Stomach (tissue), 9 donors: Measurements from ENCODE around the gene DIDO1. TPM values are rescaled to one million over a fixed set of nuclear protein-coding genes. Genes with fewer than 3 reads are reported as not detected.

Experiments used
- DNase-seq, 2 donors: peaks; one replicate each; pipeline versions ENCODE4 v3.0.0 to v3.0.0-alpha.2; 2013 to 2019
- H3K27ac ChIP-seq, 5 donors: fragments of 200-600 bp in 4 of 5; sonication (generic) in 4 of 5; one replicate each; pipeline ENCODE4 v1.5.1; 2013 to 2019; ENCODE audit warnings: mild to moderate bottlenecking in 1 of 5, moderate library complexity in 1 of 5
- H3K27me3 ChIP-seq, 3 donors: fragments of 200-600 bp; sonication (generic); one replicate each; pipeline ENCODE4 v1.5.1; 2017 to 2019; ENCODE audit warnings: mixed run types in 1 of 3
- H3K36me3 ChIP-seq, 4 donors: fragments of 200-600 bp; sonication (generic); 1 replicate in 3 of 4; 2 replicates in 1 of 4; pipeline ENCODE4 v1.5.1; 2016 to 2019
- H3K4me1 ChIP-seq, 4 donors: fragments of 200-600 bp; sonication (generic); one replicate each; pipeline ENCODE4 v1.5.1; 2016 to 2019
- H3K4me3 ChIP-seq, 4 donors: fragments of 200-600 bp; sonication (generic) in 3 of 4; one replicate each; pipeline ENCODE4 v1.5.1; 2016 to 2019; ENCODE audit warnings: mild to moderate bottlenecking in 1 of 4
- H3K9me3 ChIP-seq, 4 donors: fragments of 200-600 bp; sonication (generic); one replicate each; pipeline ENCODE4 v1.5.1; 2016 to 2019
- CTCF ChIP-seq, 7 experiments: fragments of 450-650 bp in 4 of 7; fragments of 200-600 bp in 3 of 7; sonication (generic) in 3 of 7; IDR thresholded peaks; one replicate each; pipeline ENCODE4 v1.5.1; 2016 to 2019; ENCODE audit warnings: antibody characterized with exemption in 7 of 7, control low read depth in 2 of 7, mild to moderate bottlenecking in 1 of 7
- EP300 ChIP-seq: sonication (generic); formaldehyde crosslinking; IDR thresholded peaks from one replicate; pipeline ENCODE4 v1.6.1; 2017; ENCODE audit warnings: antibody characterized with exemption
- POLR2A ChIP-seq, 4 donors: fragments of 450-650 bp; IDR thresholded peaks; one replicate each; pipeline ENCODE4 v1.6.1; 2016; ENCODE audit warnings: antibody characterized with exemption in 4 of 4, control low read depth in 2 of 4, mild to moderate bottlenecking in 1 of 4, moderate library complexity in 1 of 4
- POLR2AphosphoS5 ChIP-seq, 3 donors: sonication (generic); formaldehyde crosslinking; IDR thresholded peaks; one replicate each; pipeline ENCODE4 v1.6.1; 2016; ENCODE audit warnings: antibody characterized with exemption in 3 of 3
- WGBS, 5 donors: extraction: QIAGEN DNeasy Blood & Tissue Kit in 3 of 5; methylation state at CpG; one replicate each; pipeline versions ENCODE4 v1.1.5 to v1.1.7; 2013 to 2018; 5-methylcytosine and 5-hydroxymethylcytosine counted together
- intact Hi-C: fragments of 100-400 bp; cut with DNase I; formaldehyde crosslinking; loops from one replicate; pipeline ENCODE4 v1.15.1; 2023; ENCODE audit warnings: low total_unique reads
- polyA plus RNA-seq, 3 donors: library from polyadenylated mRNA; stranded (reverse); fragments of 200-250 nt; gene quantifications; one replicate each; pipeline ENCODE4 v1.2.3, GENCODE V29; 2013
- total RNA-seq, 5 donors: library from RNA; depleted of rRNA; stranded (reverse); fragments of >200 nt; gene quantifications; one replicate each; pipeline versions ENCODE4 v1.1.0 to v1.2.3, GENCODE V29; 2014 to 2016
- donor health status: healthy with polysubstance abuse.
- donor health status: Bipolar disorder and iron deficiency.
- donor health status: healthy.

Gene DIDO1
- total and polyA plus RNA-seq, 8 donors, result 8.1 to 117 (median 57.7) TPM

- no peak overlapping the region for H3K4me3 ChIP-seq
- no peak overlapping the region for H3K27ac ChIP-seq
- peaks cover 0 to 8% (median 6%) of the 10 kb centered on the region in 4 donors for H3K4me1 ChIP-seq
- H3K27me3 ChIP-seq, result no peaks in the 10 kb centered on the region
- WGBS, 5 donors, result 88 to 94% (median 92%) methylated on average over 17 to 25 of the region's 25 CpGs
- intact Hi-C loops, result no loop called here
- H3K36me3 ChIP-seq, result peaks cover 89 to 94% (median 93%) of the 10 kb centered on the region in 4 donors
- H3K9me3 ChIP-seq, result no peaks in the 10 kb centered on the region
- no peak for DNase-seq
- no peak for TF ChIP-seq EP300
- no peak for TF ChIP-seq POLR2A (IDR thresholded peaks at IDR 0.05)
- no peak for TF ChIP-seq POLR2AphosphoS5 (IDR thresholded peaks at IDR 0.05)
- TF ChIP-seq CTCF (IDR thresholded peaks at IDR 0.05), result no peak
These were observed 33.7 kb downstream of the DIDO1 start for GRCh38 chr20:62892348-62893304.

- WGBS, 5 donors, result 81 to 95% (median 88%) methylated on average over 12 to 15 of the region's 15 CpGs
- intact Hi-C loops, result no loop called here
- H3K27ac ChIP-seq, result no peak overlapping the region
- DNase-seq, result no peak
- no peaks in the 10 kb centered on the region for H3K27me3 ChIP-seq
- H3K36me3 ChIP-seq, result peaks cover 90 to 100% (median 99%) of the 10 kb centered on the region in 4 donors
- TF ChIP-seq POLR2AphosphoS5 (IDR thresholded peaks at IDR 0.05) (no peak), POLR2A (IDR thresholded peaks at IDR 0.05) (no peak), CTCF (IDR thresholded peaks at IDR 0.05) (no peak), EP300 (no peak)
- peaks cover 0 to 18% (median 10%) of the 10 kb centered on the region in 4 donors for H3K4me1 ChIP-seq
- no peak overlapping the region for H3K4me3 ChIP-seq
- no peaks in the 10 kb centered on the region for H3K9me3 ChIP-seq
These were observed 35.2 kb downstream of the DIDO1 start for GRCh38 chr20:62891111-62891510.

GRCh38 chr20:62890444-62890843 is 35.9 kb downstream of the DIDO1 start:
- Histone ChIP-seq H3K27ac (no peak overlapping the region), H3K4me3 (no peak overlapping the region), H3K36me3 (peaks cover 84 to 100% (median 95%) of the 10 kb centered on the region in 4 donors), H3K9me3 (no peaks in the 10 kb centered on the region), H3K4me1 (peaks cover 0 to 18% (median 10%) of the 10 kb centered on the region in 4 donors), H3K27me3 (no peaks in the 10 kb centered on the region)
- 88 to 95% (median 93%) methylated on average over 7 of the region's 7 CpGs for WGBS, 5 donors
- intact Hi-C loops, result no loop called here
- DNase-seq, result no peak
- no peak for TF ChIP-seq POLR2A (IDR thresholded peaks at IDR 0.05)
- no peak for TF ChIP-seq EP300
- TF ChIP-seq CTCF (IDR thresholded peaks at IDR 0.05), result no peak
- no peak for TF ChIP-seq POLR2AphosphoS5 (IDR thresholded peaks at IDR 0.05)

GRCh38 chr20:62889871-62890270 is 36.4 kb downstream of the DIDO1 start:
- Histone ChIP-seq H3K4me1 (peaks cover 0 to 18% (median 10%) of the 10 kb centered on the region in 4 donors), H3K9me3 (no peaks in the 10 kb centered on the region), H3K27ac (no peak overlapping the region), H3K27me3 (no peaks in the 10 kb centered on the region), H3K4me3 (no peak overlapping the region), H3K36me3 (peaks cover 78 to 94% (median 89%) of the 10 kb centered on the region in 4 donors)
- intact Hi-C loops, result no loop called here
- DNase-seq, result no peak
- TF ChIP-seq EP300, result no peak
- TF ChIP-seq POLR2A (IDR thresholded peaks at IDR 0.05), result no peak
- no peak for TF ChIP-seq CTCF (IDR thresholded peaks at IDR 0.05)
- no peak for TF ChIP-seq POLR2AphosphoS5 (IDR thresholded peaks at IDR 0.05)
- WGBS, 5 donors, result 88 to 93% (median 91%) methylated on average over 8 to 9 of the region's 9 CpGs
